Measurements from ENCODE around the gene DTNBP1.

DTNBP1 gene

DNA sequence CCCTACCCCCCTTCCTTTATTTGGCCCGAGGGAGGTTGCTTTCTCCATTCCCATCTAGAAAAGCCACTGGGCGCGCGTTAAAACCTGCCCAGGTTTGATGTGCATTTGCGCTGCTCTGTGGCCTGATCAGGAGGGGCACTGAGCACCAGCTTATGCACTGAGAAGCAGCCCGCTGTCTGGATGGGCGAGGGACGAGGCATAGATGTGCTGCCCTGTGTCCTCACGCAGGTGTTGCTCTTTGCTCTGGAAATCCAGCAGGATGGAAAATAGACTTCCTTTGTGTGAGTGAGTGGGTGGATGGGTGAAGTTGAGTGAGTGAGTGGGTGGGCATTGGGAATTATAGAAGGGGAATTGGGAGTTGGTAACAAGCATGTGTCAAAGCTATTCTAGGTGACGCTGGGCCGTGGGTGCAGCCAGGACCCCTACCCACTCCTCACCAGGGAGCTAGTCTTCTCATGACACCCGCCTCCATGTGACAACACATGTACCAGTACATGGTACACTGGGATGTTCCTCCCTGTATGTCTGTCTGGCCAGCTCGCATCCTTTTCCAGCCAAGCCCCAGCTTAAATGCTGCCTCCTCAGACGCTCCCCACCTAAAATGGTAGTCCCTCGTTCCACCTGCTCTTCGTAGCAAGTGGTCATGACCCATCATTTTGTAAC is 162.6 kb downstream of the DTNBP1 start:
- DNase-seq: no peak

DNA sequence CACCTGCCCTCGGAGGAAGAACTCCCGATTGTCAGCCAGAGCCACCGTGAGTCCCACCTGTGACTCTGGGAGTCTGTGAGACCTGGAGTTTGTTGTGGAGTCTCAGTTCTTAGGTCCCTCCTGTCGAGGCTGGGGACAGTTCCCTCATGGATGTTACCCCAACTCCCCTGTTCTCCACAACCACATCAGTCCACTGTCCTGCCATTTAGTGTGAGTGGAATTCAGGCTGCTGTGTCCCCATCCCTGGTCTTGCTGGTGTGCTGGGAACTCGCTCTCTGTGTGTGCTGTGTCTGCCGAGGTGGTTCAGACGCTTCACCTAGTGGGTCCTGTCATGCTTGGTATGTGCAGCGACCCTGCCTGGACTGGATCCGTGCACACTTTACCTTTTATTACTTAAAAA is 163.2 kb downstream of the DTNBP1 start:
- no peak for DNase-seq

DNA sequence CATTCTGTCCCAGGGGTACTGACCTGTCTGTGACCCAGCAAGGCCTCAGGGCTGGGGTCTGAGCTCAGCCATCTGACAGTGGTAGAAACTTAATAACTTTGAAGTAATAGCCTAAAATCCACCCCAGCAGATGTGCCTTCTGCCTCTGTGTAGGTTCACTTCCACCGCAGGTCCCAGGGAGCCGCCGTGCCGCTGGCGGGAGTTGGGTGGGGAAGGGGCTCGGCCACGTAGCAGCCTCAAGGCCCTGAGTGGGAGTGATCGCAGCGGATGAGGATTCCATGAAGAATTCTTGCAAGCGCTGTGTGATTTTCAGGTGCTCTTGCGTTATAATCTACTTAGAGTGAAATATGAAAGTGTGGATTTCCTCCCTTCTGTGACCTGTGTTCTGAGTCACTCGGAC is 163.7 kb downstream of the DTNBP1 start:
- DNase-seq: no peak

DNA sequence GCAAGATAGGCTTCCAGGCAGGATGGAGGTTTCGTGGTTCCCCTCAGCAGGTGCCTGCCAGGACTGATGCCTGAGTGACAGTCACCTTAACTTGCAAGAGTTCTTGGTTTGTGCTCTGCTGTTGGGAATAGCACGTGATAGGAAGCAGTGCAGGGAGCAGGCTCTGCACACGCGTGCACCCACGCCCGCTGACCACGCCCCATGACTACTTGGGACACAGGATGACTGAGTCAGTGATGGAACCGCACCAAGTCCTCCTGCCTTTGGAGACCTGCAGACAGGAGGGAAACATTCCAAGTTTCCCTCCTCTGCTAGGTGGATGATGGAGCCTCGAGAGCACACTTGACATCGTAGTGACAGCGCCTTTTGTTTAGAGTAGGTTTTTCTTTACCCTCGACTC is 164.2 kb downstream of the DTNBP1 start:
- no peak for DNase-seq

DNA sequence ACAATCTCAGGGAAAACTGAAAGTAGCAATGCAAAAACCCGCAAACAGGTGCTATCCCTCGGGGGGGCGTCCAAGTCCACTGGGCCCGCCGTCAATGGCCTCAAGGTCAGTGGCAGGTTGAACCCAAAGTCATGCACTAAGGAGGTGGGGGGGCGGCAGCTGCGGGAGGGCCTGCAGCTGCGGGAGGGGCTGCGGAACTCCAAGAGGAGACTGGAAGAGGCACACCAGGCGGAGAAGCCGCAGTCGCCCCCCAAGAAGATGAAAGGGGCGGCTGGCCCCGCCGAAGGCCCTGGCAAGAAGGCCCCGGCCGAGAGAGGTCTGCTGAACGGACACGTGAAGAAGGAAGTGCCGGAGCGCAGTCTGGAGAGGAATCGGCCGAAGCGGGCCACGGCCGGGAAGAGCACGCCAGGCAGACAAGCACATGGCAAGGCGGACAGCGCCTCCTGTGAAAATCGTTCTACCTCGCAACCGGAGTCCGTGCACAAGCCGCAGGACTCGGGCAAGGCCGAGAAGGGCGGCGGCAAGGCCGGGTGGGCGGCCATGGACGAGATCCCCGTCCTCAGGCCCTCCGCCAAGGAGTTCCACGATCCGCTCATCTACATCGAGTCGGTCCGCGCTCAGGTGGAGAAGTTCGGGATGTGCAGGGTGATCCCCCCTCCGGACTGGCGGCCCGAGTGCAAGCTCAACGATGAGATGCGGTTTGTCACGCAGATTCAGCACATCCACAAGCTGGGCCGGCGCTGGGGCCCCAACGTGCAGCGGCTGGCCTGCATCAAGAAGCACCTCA is 166.3 kb downstream of the DTNBP1 start:
- no peak for DNase-seq

DNA sequence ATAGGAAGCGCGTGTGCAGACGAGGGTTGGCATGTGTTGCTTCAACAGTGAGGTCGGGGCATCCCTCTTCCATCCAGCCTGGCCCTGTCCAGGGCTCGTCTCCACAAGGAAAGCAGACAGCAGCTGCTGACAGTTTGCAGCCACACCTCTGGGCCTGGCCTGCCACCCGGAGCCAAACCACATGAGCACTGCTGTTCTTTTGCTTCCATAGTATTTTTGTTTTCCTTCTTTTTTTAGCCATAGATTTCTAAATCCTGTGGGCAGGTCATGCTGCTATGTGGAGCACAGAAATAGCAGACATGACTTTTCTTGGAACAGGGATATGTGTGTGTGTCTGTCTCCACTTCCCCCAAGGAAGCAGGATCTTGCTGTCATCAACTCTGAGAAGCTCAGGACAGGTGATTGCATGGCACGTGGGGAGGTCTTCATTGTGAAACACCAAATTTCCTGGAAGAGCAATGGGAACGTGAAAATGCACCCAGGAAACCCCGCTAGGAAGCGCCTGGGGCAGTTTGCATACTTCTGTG is 167.4 kb downstream of the DTNBP1 start:
- DNase-seq: no peak

DNA sequence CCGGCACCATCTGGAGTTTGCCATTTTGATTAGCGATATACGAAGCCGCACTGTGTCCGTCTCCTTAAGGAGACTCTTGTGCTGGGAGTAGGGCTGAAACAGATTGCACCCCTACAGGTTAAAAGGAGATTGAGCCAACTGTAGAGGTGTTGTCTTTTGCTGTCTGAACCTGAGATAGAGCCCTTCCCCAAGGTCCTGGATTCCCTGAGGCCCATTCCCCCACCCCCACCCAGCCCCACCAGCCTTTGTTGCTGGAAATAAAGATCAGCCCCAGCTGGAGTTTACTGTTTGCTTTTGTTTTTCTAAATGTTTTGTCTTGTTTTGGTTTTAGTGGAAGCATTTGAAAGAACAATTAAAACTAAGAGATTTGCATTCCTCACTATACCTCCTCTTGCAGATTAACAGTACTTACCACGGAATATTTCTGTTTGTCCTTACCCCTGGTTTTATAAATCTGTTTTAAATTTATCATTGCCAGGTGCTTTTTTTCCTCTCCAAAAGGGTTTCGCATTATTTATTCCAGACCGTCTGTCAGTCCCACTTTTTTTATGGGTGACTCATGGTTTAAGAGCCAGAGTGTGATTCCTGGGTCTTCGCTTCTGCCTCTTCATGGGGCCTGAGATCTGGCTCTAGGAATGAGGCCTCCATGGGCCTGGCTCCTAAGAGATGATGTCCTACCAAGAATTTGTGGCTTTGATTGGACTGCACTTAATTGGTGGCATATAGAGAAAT is 169.2 kb downstream of the DTNBP1 start:
- DNase-seq: no peak

DNA sequence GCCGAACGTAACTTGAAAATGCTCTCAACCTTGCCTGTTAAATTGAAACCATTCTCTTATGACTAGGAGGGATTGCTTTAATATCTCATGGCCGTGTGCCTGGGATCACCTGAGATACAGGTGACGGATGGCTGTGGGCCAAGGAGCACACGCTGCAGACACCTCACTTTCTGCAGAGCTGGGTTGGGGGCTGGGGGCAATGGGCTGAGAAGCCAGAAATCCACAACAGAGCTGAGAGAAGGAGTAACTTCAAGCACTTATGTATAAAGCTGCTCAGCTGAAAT is 170.9 kb downstream of the DTNBP1 start:
- DNase-seq: no peak

DNA sequence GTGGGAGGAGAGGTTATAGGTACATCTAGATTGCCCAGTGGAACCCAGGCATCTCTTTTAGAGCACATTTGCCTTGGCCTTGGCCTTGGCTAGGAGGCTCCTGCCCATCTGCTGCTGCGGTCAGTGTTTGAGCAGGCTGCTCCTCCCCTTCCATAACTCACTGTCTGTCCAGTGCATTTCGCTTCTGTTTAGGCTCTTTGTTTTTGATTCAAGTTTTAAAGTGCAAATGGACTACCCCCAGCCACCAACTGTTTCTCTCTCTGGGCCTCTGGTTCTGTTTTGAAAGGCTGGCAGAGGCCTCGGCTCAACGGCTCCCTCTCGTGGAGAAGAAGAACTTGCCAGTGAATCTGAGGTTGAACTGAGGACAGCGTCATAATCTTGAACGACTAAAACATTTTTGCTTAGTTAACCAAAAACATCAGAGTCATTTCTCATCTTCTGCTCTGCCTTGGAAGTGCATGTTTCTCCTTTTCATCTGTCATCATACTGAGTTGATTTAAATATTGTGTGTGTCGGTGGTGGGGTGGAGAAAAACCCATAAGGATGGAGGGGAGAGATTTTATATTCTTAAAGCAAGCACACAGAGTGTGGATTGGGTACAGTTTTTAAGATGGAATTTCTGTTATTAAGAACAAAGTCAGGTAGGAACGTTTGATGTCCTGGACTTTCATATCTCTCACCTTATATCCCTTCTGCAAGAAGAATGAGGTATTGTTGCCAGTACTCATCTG is 171.4 kb downstream of the DTNBP1 start:
- peak; percentile 5 to 20 for DNase-seq

DNA sequence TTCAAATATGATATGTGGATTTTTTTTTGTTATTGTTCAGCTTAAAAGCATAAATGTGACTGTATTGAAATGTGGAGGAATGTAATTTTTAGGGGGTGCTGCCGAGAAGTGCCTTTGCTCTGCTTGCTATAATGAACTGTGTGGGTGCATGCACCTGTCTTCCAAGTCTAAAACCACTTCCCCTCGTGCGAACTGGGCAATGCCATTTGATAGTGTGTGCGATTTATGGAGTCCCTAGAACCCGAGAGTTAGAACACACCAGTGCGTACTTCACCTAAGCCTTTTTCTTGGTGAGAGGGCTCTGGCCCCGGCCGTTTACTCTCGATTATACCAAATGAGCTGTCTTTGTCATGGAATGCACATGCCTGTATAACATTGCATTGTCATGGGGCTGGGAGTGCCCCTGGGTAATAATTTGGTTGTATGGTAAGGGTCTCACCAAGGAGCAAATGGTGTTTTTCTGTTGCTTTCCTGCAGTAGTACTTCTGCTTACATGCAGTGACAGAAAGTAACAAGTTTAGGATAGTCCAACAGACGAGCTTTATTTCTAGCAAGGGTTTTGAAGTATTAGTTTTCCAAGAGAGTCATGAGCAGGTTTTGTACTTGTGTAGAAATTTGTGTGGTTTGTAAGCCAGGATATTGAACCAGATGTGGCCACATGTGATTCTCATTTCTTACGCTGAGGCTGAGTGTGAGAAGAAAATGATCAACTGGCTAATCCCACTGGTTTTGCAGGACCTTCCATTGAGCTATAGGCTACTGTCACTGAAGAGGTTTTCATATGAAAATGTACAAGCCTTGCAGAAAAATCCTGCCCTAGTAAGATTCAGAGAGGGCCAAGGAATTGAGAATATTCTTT is 172.4 kb downstream of the DTNBP1 start:
- no peak for DNase-seq

DNA sequence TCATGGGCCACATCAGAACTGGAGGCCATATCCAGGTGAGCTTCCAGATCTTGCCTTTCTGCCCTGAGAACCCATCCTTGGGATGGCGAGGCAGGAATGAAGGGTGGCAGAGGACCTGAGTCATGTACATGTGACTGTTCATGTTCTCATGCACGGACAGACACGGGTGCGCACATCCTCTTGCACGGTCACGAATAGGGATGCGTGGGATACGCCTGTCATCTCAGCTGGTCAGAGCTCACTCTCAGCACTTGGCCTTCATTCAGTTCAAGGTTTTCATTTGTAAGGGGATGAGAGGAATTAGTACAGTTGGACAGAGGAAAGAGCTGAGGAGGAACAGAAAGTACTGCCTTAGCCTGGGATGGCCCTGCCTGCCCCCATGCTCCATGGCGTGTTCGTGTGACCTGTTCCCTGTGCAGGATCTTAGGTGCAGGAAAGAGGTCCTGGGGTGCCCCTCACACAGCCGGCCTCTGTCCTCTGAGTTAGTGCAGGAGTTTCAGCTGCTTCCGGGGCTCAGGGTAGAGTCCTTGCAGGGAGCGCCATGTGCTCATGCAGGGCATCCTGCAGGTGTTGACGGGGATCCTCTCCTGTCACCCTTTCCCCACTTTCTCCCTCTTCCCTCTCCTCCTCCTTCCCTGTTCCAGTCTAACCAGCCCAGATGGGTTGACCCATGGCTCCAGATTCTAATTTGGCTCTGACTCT is 173.4 kb downstream of the DTNBP1 start:
- DNase-seq: no peak

DNA sequence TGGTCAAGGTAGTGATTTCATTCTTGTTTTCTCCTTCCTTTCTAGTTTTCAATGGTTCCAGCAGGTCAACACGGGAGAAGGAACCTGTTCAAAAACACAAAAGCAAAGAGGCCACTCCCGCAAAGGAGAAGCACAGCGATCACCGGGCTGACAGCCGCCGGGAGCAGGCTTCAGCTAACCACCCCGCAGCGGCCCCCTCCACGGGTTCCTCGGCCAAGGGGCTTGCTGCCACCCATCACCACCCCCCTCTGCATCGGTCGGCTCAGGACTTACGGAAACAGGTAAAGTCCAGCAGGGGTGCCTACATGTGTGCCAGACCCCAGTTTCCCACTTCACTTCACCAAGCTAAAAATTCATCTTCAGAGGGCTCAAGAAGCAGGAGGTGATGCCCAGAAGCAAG is 175.6 kb downstream of the DTNBP1 start:
- no peak for DNase-seq

DNA sequence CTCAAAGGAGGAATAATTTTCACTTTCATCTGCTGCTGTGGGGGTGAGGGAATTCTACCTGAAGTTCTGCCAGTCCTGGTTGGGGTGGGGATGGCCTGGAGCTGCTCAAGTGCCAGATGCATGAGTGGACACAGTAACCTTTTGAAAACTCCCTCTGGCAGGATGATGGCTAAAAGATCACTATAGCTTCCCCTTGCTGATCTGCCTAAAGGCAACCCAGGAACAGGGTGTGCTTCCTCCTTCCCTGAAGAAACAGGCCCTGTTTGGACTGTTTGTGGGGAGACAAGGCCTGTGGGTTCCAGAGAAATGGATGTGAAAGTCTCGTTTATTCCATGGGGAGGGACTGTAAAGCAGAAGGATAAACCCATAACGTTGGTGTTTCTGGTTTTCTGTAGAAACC is 176.9 kb downstream of the DTNBP1 start:
- no peak for DNase-seq

DNA sequence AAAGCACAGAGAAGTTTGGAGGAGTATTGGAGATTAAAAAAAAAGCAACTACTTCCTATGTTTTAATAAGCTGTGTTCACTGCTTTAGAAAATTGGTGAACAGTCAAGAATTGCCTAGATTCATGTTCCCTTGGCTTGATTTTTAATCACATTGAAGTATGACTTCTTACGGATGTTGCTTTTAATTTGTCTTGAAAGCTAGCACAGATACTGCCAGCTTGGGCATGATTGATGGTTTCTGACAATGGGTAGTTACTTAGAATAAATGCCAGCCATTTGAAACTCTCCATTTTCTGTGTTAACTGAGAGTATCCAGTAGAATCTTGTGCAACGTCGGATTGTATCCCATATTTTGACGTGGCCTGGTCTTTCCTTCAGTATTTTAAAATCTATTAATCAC is 178.0 kb downstream of the DTNBP1 start:
- DNase-seq: no peak

DNA sequence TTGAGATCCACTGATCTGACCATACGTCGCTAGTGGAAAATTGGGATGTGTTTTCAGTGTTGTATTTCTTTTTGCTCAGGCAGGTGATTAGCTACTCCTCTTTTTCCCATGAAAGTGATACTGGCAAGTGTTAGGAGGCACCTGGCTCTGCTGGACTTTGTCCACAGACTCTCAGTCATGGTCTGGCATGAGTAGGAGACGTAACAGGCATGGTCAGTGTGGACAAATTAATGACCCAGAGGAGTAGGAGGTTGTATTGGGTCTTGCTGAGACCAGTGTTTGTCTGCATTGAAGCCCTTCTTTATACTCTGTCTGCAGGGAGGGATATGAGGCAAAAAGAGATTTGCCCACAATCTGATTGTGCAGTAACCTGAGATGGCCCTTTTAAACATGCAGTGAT is 178.7 kb downstream of the DTNBP1 start:
- DNase-seq: no peak

DNA sequence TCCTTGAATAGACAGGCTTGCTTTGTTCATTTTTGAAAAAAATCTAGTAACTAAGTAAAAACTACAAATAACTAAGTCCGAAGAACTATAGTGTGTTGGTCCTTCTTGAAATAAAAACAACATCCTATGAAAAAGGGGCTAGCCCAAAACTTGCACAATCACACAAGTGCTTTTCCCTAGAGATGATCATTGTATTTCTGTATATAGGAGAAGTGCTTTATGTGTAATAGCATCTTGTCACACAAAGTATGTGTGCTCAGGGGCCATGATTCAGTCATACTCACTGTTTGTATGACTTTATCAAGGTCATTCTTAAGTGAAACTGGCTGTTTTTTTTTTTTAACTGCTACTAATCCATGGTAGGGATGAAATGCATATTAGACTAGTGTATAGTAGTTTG is 179.8 kb downstream of the DTNBP1 start:
- DNase-seq: no peak

DNA sequence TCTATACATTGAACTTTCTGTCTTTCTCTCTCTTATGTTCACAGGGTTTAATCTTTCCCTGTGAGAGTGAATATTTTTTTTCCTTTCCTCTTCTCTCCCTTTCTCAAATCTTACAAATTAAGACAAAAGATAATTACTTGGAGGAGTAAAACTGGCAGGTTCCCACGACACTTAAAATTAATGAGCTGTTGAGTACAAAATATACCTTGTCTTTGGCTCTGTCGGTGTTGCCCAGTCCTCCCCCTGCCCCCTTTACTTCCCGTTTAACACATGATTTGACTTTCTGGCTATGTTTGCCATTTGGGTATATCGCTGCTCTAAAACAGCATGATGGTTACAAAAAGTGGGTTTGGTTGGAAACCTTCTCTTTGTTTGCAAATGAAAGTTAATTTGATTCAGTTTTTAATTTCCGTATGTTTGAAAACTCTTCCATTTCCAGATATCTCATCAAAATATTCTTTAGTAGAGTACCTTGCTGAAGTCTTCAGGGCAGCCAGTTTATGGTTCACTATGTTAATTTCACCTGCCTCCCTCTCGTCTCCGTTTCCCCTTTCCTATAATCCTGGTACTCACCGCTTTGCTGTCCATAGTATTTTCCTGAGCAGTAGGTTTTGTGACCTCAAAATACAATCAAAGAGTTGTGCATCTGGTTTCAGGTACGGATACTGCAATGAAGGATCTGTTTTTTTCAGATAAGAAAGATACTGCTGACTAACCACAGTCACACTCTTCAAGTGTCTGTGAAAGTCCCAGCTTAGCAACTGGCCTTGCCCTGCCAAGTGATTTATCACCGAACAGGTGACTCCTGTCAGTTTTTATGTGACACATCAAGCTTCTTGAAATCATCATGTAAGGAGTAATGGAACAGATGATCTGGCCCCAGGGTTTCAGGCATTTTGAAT is 181.2 kb downstream of the DTNBP1 start:
- peak in 1 of 2 experiments; percentile 33 for DNase-seq

DNA sequence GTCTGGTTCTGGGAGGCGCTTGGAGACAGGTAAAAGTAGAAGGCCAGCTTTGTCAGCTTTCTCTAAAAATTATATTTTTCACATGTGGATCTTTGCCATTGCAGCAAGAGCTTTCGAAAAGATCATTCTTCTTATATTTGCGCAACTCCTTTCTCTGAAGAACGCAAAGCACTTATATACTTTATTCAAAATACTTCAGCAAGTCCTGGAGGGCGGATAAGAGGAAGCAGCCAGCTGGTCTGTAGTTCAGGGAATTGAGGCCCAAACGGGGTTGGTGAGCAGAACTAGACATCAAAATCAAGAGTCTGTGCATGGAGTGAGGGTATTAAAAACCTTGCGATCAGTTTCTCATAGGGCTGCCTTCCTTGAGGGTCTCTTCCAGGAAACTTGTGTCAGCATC is 182.3 kb downstream of the DTNBP1 start:
- no peak for DNase-seq

DNA sequence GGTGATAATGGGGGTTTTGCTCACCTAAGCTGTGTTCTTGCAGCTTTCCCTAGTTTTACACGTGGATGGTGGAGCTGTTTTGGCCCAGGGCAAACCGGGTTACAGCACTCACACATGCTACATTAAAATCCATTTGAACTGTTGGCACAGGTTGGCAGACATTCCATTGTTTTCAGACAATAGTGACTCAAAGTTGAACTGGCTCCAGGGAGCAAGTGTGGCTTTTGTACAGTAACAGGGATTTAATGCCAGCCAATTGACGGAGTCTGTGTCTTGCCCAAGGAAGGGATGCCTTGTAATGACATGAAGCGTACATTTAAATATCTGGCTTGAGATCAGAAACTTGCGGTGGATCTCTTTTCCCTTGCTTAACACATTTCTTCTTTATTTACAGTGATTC is 183.1 kb downstream of the DTNBP1 start:
- DNase-seq: no peak

DNA sequence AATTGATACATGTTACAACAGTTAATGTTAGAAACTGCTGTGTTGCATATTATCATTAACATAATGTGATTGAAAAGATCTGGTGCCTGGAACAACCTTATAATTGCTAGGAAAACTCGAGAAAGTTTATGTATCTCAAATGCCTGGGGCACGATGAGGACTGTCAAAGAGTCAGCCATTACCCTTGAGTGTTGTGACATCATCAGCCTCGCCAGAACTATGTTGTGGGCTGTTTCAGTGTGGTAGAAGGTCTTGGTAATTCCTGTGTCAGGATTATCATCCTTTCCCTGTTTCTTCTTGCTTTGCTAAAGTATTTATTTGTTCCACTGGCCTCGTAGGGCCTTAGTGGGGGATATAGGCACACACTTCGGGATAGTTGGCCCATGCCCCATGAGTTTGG is 185.1 kb downstream of the DTNBP1 start:
- DNase-seq: no peak

Measured in SHP77 (cell line).